Esophagus squamous epithelium (tissue), 5 donors: ENCODE data around the gene ANXA2. TPM values are rescaled to one million over a fixed set of nuclear protein-coding genes. Genes with fewer than 3 reads are reported as not detected.
A peak's percentile ranks its signal among the peaks of the same experiment; 100 is the strongest.

Experiments used
- DNase-seq: peaks from one replicate; lab custom pipeline; 2025; lab: John Stamatoyannopoulos, UW
- H3K27ac ChIP-seq, 4 donors: fragments of 200-600 bp; sonication (generic); one replicate each; pipeline ENCODE4 v1.5.1; 2016 to 2019; ENCODE audit warnings: mild to moderate bottlenecking in 1 of 4
- H3K27me3 ChIP-seq, 4 donors: fragments of 200-600 bp; sonication (generic); 1 replicate in 3 of 4; 2 replicates in 1 of 4; pipeline versions ENCODE4 v1.5.1 to v1.6.0; 2017 to 2021; ENCODE audit warnings: antibody characterized with exemption in 1 of 4
- H3K36me3 ChIP-seq, 3 donors: fragments of 200-600 bp; sonication (generic); one replicate each; pipeline ENCODE4 v1.5.1; 2016 to 2019
- H3K4me1 ChIP-seq, 3 donors: fragments of 200-600 bp; sonication (generic); one replicate each; pipeline ENCODE4 v1.5.1; 2017 to 2019
- H3K4me3 ChIP-seq, 4 donors: fragments of 200-600 bp; sonication (generic); 1 replicate in 3 of 4; 2 replicates in 1 of 4; pipeline ENCODE4 v1.5.1; 2016 to 2019; ENCODE audit warnings: mild to moderate bottlenecking in 2 of 4, moderate library complexity in 1 of 4
- H3K9me3 ChIP-seq, 3 donors: fragments of 200-600 bp; sonication (generic); one replicate each; pipeline ENCODE4 v1.5.1; 2016 to 2019
- POLR2A ChIP-seq, 4 donors: fragments of 450-650 bp; IDR thresholded peaks; one replicate each; pipeline ENCODE4 v1.6.1; 2017; ENCODE audit warnings: antibody characterized with exemption in 4 of 4, mild to moderate bottlenecking in 4 of 4, moderate library complexity in 3 of 4
- WGBS, 2 donors: methylation state at CpG; one replicate each; pipeline ENCODE4 v1.1.5; 2018; 5-methylcytosine and 5-hydroxymethylcytosine counted together
- intact Hi-C: fragments of 100-400 bp; cut with DNase I; formaldehyde crosslinking; loops from one replicate; pipeline ENCODE4 v1.15.0; 2022
- total RNA-seq, 4 donors: library from RNA; depleted of rRNA; stranded (reverse); fragments of >200 nt; gene quantifications; one replicate each; pipeline ENCODE4 v1.1.0, GENCODE V29; 2016
- TF ChIP-seq, protein P1 (sequence below), 6 experiments: fragments of 450-650 bp in 4 of 6; fragments of 200-600 bp in 2 of 6; sonication (generic) in 2 of 6; IDR thresholded peaks; one replicate each; pipeline ENCODE4 v1.5.1; 2016 to 2019; ENCODE audit warnings: antibody characterized with exemption in 6 of 6, mild to moderate bottlenecking in 4 of 6, moderate library complexity in 4 of 6
- donor health status: DM: yes; HTN: yes; CAD: no.

Gene ANXA2
- total RNA-seq, 4 donors from 2014 or later = 2,116 to 2,445 (median 2,399) TPM

GRCh38 chr15:60396958-60397771 is 621 bp downstream of the ANXA2 start:
- Histone ChIP-seq H3K4me1 (peaks cover 28 to 76% (median 35%) of the 10 kb centered on the region in 3 donors), H3K36me3 (peaks cover 0 to 18% (median 8%) of the 10 kb centered on the region in 3 donors), H3K27ac (peak overlapping the region; percentile 98 to 100 (median 98)), H3K4me3 (peak overlapping the region; percentile 59 to 99 (median 84)), H3K27me3 (no peaks in the 10 kb centered on the region), H3K9me3 (no peaks in the 10 kb centered on the region)
- intact Hi-C loops = no loop called here
- TF ChIP-seq POLR2A (IDR thresholded peaks at IDR 0.05) = peak in 1 of 4 donors; percentile 57
- TF ChIP-seq, protein P1, sequence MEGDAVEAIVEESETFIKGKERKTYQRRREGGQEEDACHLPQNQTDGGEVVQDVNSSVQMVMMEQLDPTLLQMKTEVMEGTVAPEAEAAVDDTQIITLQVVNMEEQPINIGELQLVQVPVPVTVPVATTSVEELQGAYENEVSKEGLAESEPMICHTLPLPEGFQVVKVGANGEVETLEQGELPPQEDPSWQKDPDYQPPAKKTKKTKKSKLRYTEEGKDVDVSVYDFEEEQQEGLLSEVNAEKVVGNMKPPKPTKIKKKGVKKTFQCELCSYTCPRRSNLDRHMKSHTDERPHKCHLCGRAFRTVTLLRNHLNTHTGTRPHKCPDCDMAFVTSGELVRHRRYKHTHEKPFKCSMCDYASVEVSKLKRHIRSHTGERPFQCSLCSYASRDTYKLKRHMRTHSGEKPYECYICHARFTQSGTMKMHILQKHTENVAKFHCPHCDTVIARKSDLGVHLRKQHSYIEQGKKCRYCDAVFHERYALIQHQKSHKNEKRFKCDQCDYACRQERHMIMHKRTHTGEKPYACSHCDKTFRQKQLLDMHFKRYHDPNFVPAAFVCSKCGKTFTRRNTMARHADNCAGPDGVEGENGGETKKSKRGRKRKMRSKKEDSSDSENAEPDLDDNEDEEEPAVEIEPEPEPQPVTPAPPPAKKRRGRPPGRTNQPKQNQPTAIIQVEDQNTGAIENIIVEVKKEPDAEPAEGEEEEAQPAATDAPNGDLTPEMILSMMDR (IDR thresholded peaks at IDR 0.05) = peak in 2 of 6 experiments; percentile 5 to 7
- no peak for DNase-seq
- WGBS, 2 donors = 3 to 4% methylated on average over 19 to 28 of the region's 37 CpGs

- Histone ChIP-seq H3K9me3 (no peaks in the 10 kb centered on the region), H3K27me3 (no peaks in the 10 kb centered on the region), H3K4me3 (peak overlapping the region; percentile 59 to 99 (median 84)), H3K27ac (peak overlapping the region; percentile 98 to 100 (median 98)), H3K36me3 (peaks cover 0 to 18% (median 8%) of the 10 kb centered on the region in 3 donors), H3K4me1 (peaks cover 34 to 79% (median 41%) of the 10 kb centered on the region in 3 donors)
- intact Hi-C loops = no loop called here
- 16 to 23% methylated on average over 5 of the region's 5 CpGs for WGBS, 2 donors
- TF ChIP-seq, protein P1 (IDR thresholded peaks at IDR 0.05) = no peak
- no peak for TF ChIP-seq POLR2A (IDR thresholded peaks at IDR 0.05)
- no peak for DNase-seq
Measured at GRCh38 chr15:60396560-60396957, 1.2 kb downstream of the ANXA2 start.

DNA sequence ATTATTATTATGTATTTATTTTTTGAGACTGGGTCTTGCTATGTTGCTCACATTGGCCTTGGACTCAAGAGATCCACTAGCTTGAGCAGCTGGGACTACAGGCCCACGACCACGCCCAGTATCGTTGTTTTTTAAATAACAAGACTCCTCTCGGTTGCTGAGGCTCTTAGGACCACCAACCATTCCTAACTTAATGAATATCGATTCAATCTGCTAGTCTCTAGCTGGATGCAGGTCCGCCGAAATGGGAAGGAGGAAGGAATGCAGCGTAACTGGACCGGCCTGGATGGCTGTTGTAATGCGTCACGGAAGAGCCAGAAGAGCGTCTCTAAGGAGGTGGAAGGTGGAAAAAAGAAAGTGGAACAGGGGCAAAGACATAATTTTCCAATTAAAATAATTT is 1.7 kb downstream of the ANXA2 start:
- Histone ChIP-seq H3K27ac (peak overlapping the region; percentile 98 to 100 (median 98)), H3K4me1 (peaks cover 38 to 84% (median 46%) of the 10 kb centered on the region in 3 donors), H3K9me3 (no peaks in the 10 kb centered on the region), H3K27me3 (no peaks in the 10 kb centered on the region), H3K36me3 (peaks cover 0 to 18% (median 8%) of the 10 kb centered on the region in 3 donors), H3K4me3 (peak overlapping the region; percentile 59 to 99 (median 84))
- TF ChIP-seq, protein P1 (IDR thresholded peaks at IDR 0.05) = no peak
- no peak for TF ChIP-seq POLR2A (IDR thresholded peaks at IDR 0.05)
- intact Hi-C loops = no loop called here
- DNase-seq = no peak
- WGBS, 2 donors = 19 to 35% methylated on average over 10 to 12 of the region's 12 CpGs

DNA sequence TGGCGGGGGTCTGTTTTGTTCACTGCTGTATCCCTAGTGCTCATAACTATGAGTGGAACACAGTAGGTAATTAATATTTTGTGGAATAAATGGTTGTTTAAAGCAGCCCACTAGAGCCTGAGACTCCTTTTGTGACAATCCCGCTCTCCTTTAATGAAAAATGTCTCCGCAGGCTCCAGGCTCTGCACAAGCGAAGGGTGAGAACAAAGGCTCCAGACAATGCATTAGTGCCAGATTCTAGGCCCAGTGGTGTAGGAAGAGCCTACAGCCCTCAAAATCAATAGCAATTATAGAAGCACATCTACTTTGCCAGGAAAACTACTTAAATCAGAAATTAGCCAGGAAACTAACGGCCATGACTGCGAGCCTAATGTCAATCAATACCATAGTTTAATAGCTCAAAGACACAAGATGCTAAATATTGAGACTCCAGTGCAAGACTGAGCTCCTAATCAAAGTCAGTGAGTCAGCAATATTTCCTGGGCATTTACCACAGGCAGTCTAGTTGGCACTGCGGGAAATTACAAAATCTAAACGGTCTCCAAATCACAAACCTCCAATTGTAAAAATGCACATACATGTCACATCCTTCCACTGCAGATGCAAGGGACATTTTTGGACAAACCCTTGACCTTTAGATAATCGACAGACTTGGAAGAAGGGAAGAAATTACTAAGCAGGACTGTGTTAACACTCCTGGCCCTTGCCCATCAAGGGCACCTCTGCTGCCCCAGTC is 2.3 kb downstream of the ANXA2 start:
- intact Hi-C loops = no loop called here
- WGBS, 2 donors = 51 to 61% methylated on average over 9 of the region's 9 CpGs
- no peak for TF ChIP-seq POLR2A (IDR thresholded peaks at IDR 0.05)
- TF ChIP-seq, protein P1 (IDR thresholded peaks at IDR 0.05) = no peak
- Histone ChIP-seq H3K27ac (peak overlapping the region; percentile 98 to 100 (median 98)), H3K4me1 (peaks cover 45 to 85% (median 52%) of the 10 kb centered on the region in 3 donors), H3K27me3 (no peaks in the 10 kb centered on the region), H3K36me3 (peaks cover 0 to 19% (median 8%) of the 10 kb centered on the region in 3 donors), H3K4me3 (peak overlapping the region; percentile 59 to 99 (median 84)), H3K9me3 (no peaks in the 10 kb centered on the region)
- no peak for DNase-seq
